HG02973 (cell line): ENCODE measurements around the gene RPL13A.

ENCODE experiments used
- ATAC-seq: cut with Tn5 transposase; IDR thresholded peaks from one replicate; pipeline ENCODE4 v1.9.1; 2021; ENCODE audit warnings: moderate library complexity; ENCODE audit not compliant: unreplicated experiment

Gene RPL13A

GRCh38 chr19:49479975-49480628, 7.3 kb upstream of the RPL13A start:
- ATAC-seq, result no peak

- no peak for ATAC-seq
These were observed 6.3 kb upstream of the RPL13A start for GRCh38 chr19:49481020-49481683.

GRCh38 chr19:49486232-49486631, 1.2 kb upstream of the RPL13A start:
- ATAC-seq, result no peak

GRCh38 chr19:49486710-49487276, 615 bp upstream of the RPL13A start:
- ATAC-seq, result no peak

- no peak for ATAC-seq
These were observed 846 bp downstream of the RPL13A start for GRCh38 chr19:49488046-49488862.

- ATAC-seq, result no peak
These were observed 1.6 kb downstream of the RPL13A start for GRCh38 chr19:49488863-49489537.

- no peak for ATAC-seq
These were observed 2.3 kb downstream of the RPL13A start for GRCh38 chr19:49489601-49490167.

GRCh38 chr19:49490287-49491029, 3.0 kb downstream of the RPL13A start:
- no peak for ATAC-seq

GRCh38 chr19:49491030-49491803, 3.8 kb downstream of the RPL13A start:
- no peak for ATAC-seq

- no peak for ATAC-seq
These were observed 4.6 kb downstream of the RPL13A start for GRCh38 chr19:49491804-49492572.

GRCh38 chr19:49492573-49493405, 5.4 kb downstream of the RPL13A start:
- ATAC-seq, result no peak

GRCh38 chr19:49496574-49497008, 9.2 kb downstream of the RPL13A start:
- no peak for ATAC-seq

- no peak for ATAC-seq
These were observed 9.8 kb downstream of the RPL13A start for GRCh38 chr19:49497047-49497788.

GRCh38 chr19:49497789-49498103, 10.3 kb downstream of the RPL13A start:
- ATAC-seq, result no peak

GRCh38 chr19:49498475-49498874, 11.1 kb downstream of the RPL13A start:
- no peak for ATAC-seq

GRCh38 chr19:49499030-49499670, 11.7 kb downstream of the RPL13A start:
- ATAC-seq, result no peak
